ENCODE data around the gene CTTN.

CTTN gene

GRCh38 chr11:70467201-70468085 lies 69.1 kb downstream of the CTTN start:
- Histone ChIP-seq H3K27ac (no peak overlapping the region), H3K4me3 (no peak overlapping the region)

GRCh38 chr11:70468256-70469195 lies 70.2 kb downstream of the CTTN start:
- Histone ChIP-seq H3K27ac (no peak overlapping the region), H3K4me3 (no peak overlapping the region)

GRCh38 chr11:70470127-70470526 lies 71.8 kb downstream of the CTTN start:
- H3K4me3 ChIP-seq, result no peak overlapping the region
- no peak overlapping the region for H3K27ac ChIP-seq

GRCh38 chr11:70471254-70471653 lies 72.9 kb downstream of the CTTN start:
- H3K27ac ChIP-seq, result no peak overlapping the region
- H3K4me3 ChIP-seq, result no peak overlapping the region

- Histone ChIP-seq H3K27ac (no peak overlapping the region), H3K4me3 (no peak overlapping the region)
Observed at GRCh38 chr11:70472240-70472639, 73.9 kb downstream of the CTTN start.

GRCh38 chr11:70473186-70473872 lies 75.0 kb downstream of the CTTN start:
- H3K27ac ChIP-seq, result no peak overlapping the region
- no peak overlapping the region for H3K4me3 ChIP-seq

GRCh38 chr11:70473873-70474690 lies 75.8 kb downstream of the CTTN start:
- H3K4me3 ChIP-seq, result no peak overlapping the region
- H3K27ac ChIP-seq, result no peak overlapping the region

- no peak overlapping the region for H3K4me3 ChIP-seq
- H3K27ac ChIP-seq, result no peak overlapping the region
Observed at GRCh38 chr11:70474710-70475109, 76.4 kb downstream of the CTTN start.

GRCh38 chr11:70476669-70477068 lies 78.3 kb downstream of the CTTN start:
- no peak overlapping the region for H3K27ac ChIP-seq
- no peak overlapping the region for H3K4me3 ChIP-seq

GRCh38 chr11:70477176-70477575 lies 78.8 kb downstream of the CTTN start:
- no peak overlapping the region for H3K27ac ChIP-seq

GRCh38 chr11:70477609-70478008 lies 79.3 kb downstream of the CTTN start:
- no peak overlapping the region for H3K27ac ChIP-seq
- H3K4me3 ChIP-seq, result no peak overlapping the region

More at GRCh38 chr11:70477176-70477575, 78.8 kb downstream of the CTTN start:
- no peak overlapping the region for H3K4me3 ChIP-seq

GRCh38 chr11:70478166-70478890 lies 80.0 kb downstream of the CTTN start:
- H3K4me3 ChIP-seq, result no peak overlapping the region
- no peak overlapping the region for H3K27ac ChIP-seq

- H3K27ac ChIP-seq, result no peak overlapping the region
- H3K4me3 ChIP-seq, result no peak overlapping the region
Observed at GRCh38 chr11:70480711-70481110, 82.4 kb downstream of the CTTN start.

GRCh38 chr11:70481625-70482528 lies 83.5 kb downstream of the CTTN start:
- Histone ChIP-seq H3K27ac (no peak overlapping the region), H3K4me3 (no peak overlapping the region)

GRCh38 chr11:70482529-70482917 lies 84.2 kb downstream of the CTTN start:
- no peak overlapping the region for H3K27ac ChIP-seq
- no peak overlapping the region for H3K4me3 ChIP-seq

GRCh38 chr11:70483077-70483861 lies 84.9 kb downstream of the CTTN start:
- Histone ChIP-seq H3K4me3 (no peak overlapping the region), H3K27ac (no peak overlapping the region)

GRCh38 chr11:70483917-70484316 lies 85.6 kb downstream of the CTTN start:
- H3K4me3 ChIP-seq, result no peak overlapping the region
- no peak overlapping the region for H3K27ac ChIP-seq
